HepG2 (cell line): ENCODE measurements around the gene TUBB2B. TPM values are rescaled to one million over a fixed set of nuclear protein-coding genes. Genes with fewer than 3 reads are reported as not detected.

Experiments
- DR1 ChIP-seq: sonication (generic); formaldehyde crosslinking; IDR thresholded peaks from 2 replicates; pipeline ENCODE4 v1.8.0; 2021; ENCODE audit warnings: mild to moderate bottlenecking, missing genetic modification reagents, inconsistent platforms
- KLF12 ChIP-seq: sonication (generic); formaldehyde crosslinking; IDR thresholded peaks from 2 replicates; pipeline ENCODE4 v1.4.0; 2020; ENCODE audit warnings: missing genetic modification reagents, borderline replicate concordance
- KLF13 ChIP-seq: sonication (generic); formaldehyde crosslinking; IDR thresholded peaks from 2 replicates; pipeline ENCODE4 v1.4.0; 2020; ENCODE audit warnings: mild to moderate bottlenecking, missing genetic modification reagents
- MED1 ChIP-seq: sonication (generic); formaldehyde crosslinking; IDR thresholded peaks from 2 replicates; pipeline ENCODE4 v1.4.0; 2020; ENCODE audit warnings: missing genetic modification reagents
- NPAS2 ChIP-seq: sonication (generic); formaldehyde crosslinking; IDR thresholded peaks from 2 replicates; pipeline ENCODE4 v1.8.0; 2022; ENCODE audit warnings: mild to moderate bottlenecking, missing genetic modification reagents, borderline replicate concordance
- PHF20 ChIP-seq: sonication (generic); formaldehyde crosslinking; IDR thresholded peaks from 2 replicates; pipeline ENCODE4 v1.5.0; 2020; ENCODE audit warnings: mild to moderate bottlenecking, missing genetic modification reagents
- RORA ChIP-seq: sonication (generic); formaldehyde crosslinking; IDR thresholded peaks from 2 replicates; pipeline ENCODE4 v1.5.0; 2020; ENCODE audit warnings: mild to moderate bottlenecking, missing genetic modification reagents, moderate library complexity
- SAFB2 ChIP-seq: sonication (generic); formaldehyde crosslinking; IDR thresholded peaks from 2 replicates; pipeline ENCODE4 v1.5.1; 2020; ENCODE audit warnings: missing genetic modification reagents, low read depth, mild to moderate bottlenecking, borderline replicate concordance
- SNRNP70 ChIP-seq: fragments of 200-400 bp; formaldehyde crosslinking; IDR thresholded peaks from 2 replicates; pipeline ENCODE4 v1.6.1; 2017; ENCODE audit warnings: mild to moderate bottlenecking, low read depth, low read length, moderate library complexity
- SOX13 ChIP-seq, 3 experiments: fragments of 450-650 bp in 1 of 3; sonication (generic) in 1 of 3; formaldehyde crosslinking in 1 of 3; IDR thresholded peaks in 2 of 3; conservative IDR thresholded peaks in 1 of 3; 2 replicates each; pipeline versions ENCODE4 v1.5.0 to v1.6.1; 2016 to 2020; ENCODE audit warnings: antibody characterized with exemption in 1 of 3, mild to moderate bottlenecking in 1 of 3, missing compliant biosample characterization in 1 of 3, missing genetic modification reagents in 1 of 3, moderate library complexity in 1 of 3
- SP5 ChIP-seq: IDR thresholded peaks from 2 replicates; pipeline ENCODE4 v1.6.1; 2016; ENCODE audit warnings: low read depth, borderline replicate concordance
- SRF ChIP-seq: IDR thresholded peaks from 2 replicates; pipeline ENCODE4 v1.6.1; 2011; ENCODE audit warnings: mild to moderate bottlenecking, low read depth, low read length, moderate library complexity
- TRIM24 ChIP-seq: sonication (generic); formaldehyde crosslinking; IDR thresholded peaks from 2 replicates; pipeline ENCODE4 v1.8.0; 2022; ENCODE audit warnings: mild to moderate bottlenecking, missing genetic modification reagents
- ZMYM3 ChIP-seq: sonication (generic); formaldehyde crosslinking; IDR thresholded peaks from 2 replicates; pipeline ENCODE4 v1.5.1; 2020; ENCODE audit warnings: mild to moderate bottlenecking, missing genetic modification reagents
- ZNF446 ChIP-seq: sonication (generic); formaldehyde crosslinking; IDR thresholded peaks from 2 replicates; pipeline ENCODE4 v1.5.0; 2020; ENCODE audit warnings: mild to moderate bottlenecking, missing genetic modification reagents
- ZNF460 ChIP-seq: sonication (generic); formaldehyde crosslinking; IDR thresholded peaks from 2 replicates; pipeline ENCODE4 v1.5.1; 2020; ENCODE audit warnings: missing genetic modification reagents, mild to moderate bottlenecking, borderline replicate concordance
- ZNF781 ChIP-seq: sonication (generic); formaldehyde crosslinking; IDR thresholded peaks from 2 replicates; pipeline ENCODE4 v1.5.1; 2020; ENCODE audit warnings: borderline replicate concordance, mild to moderate bottlenecking, missing genetic modification reagents; ENCODE audit errors: not compliant biosample characterization
- ZSCAN25 ChIP-seq: sonication (generic); formaldehyde crosslinking; IDR thresholded peaks from 2 replicates; pipeline ENCODE4 v1.8.0; 2022; ENCODE audit warnings: mild to moderate bottlenecking, missing genetic modification reagents
- ZSCAN29 ChIP-seq: sonication (generic); formaldehyde crosslinking; conservative IDR thresholded peaks from 2 replicates; pipeline ENCODE4 v1.4.0; 2020; ENCODE audit warnings: mild to moderate bottlenecking, missing genetic modification reagents
- polyA plus RNA-seq, 8 experiments: library from polyadenylated mRNA; depleted of rRNA in 3 of 8; stranded (reverse) in 7 of 8; unstranded in 1 of 8; fragments of >200 nt; fragmentation: Illumina TruSeq in 4 of 8; extraction: Trizol in 4 of 8; gene quantifications; 2 replicates each; pipeline versions ENCODE4 v1.2.1 to v1.2.3, GENCODE V29; 2011 to 2016; ENCODE audit warnings: low read depth in 4 of 8, missing spikeins in 1 of 8, mixed read lengths in 1 of 8; ENCODE audit not compliant: insufficient read depth in 1 of 8
- total RNA-seq, 5 experiments: library from RNA; depleted of rRNA; stranded (reverse); fragments of >200 nt; fragmentation: Illumina TruSeq; extraction: Trizol; gene quantifications; 2 replicates each; pipeline ENCODE4 v1.2.3, GENCODE V29; 2016; ENCODE audit warnings: low read depth in 1 of 5
- TF ChIP-seq, protein P1 (sequence below): sonication (generic); formaldehyde crosslinking; IDR thresholded peaks from 2 replicates; pipeline ENCODE4 v1.4.0; 2020; ENCODE audit warnings: missing genetic modification reagents
- TF ChIP-seq, protein P2 (sequence below): IDR thresholded peaks from 2 replicates; pipeline ENCODE4 v1.6.1; 2016
- TF ChIP-seq, protein P3 (sequence below): sonication (generic); formaldehyde crosslinking; IDR thresholded peaks from 2 replicates; pipeline ENCODE4 v1.4.0; 2020; ENCODE audit warnings: mild to moderate bottlenecking, missing genetic modification reagents
- TF ChIP-seq, protein P4 (sequence below): sonication (generic); formaldehyde crosslinking; IDR thresholded peaks from 2 replicates; pipeline ENCODE4 v1.9.0; 2021; ENCODE audit warnings: missing genetic modification reagents, borderline replicate concordance

Gene TUBB2B
- total and polyA plus RNA-seq, 2 of the 13 experiments (the other 11 are each of a cell fraction or from before 2014, with no cell fraction given): 10.3 to 23.6 TPM

DNA sequence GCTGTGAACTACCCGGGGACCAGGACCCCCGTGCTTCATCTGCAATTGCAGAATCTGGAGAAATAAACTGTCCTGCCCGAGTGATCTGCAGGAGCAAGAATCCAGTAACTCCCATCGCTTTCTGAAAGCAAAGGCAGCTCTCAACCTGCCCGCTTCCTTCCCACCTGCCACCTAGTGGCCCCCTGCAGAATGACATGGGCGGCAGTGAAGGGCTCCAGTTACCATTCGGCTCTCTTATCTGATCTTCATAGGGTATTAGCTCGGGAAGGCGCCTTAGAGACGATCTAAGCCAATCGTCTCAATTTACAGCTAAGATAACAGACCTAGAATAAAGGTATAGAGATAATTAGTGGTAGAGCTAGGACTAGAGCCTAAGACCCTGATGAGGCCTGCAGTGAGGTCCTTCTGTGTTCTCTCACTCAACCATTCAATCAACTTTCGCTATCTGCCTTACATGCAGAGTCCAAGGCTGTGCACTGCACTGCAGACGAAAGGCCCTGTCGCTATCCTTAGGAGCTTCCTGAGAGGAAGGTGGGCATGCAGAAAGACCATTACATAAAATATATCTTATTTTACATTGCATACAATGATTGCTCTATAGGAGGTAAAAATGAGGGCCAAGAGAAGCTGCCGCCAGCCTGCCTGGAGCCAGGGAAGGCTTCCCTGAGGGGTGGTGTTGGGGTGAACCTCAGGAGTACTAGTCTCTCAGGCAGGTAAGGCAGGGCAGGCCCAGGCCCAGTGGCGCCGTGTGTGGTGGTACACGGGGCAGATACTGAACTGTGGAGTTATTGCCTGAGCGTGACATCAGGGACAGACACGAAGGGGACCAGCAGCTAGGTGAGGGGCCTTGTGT is 24.2 kb upstream of the TUBB2B start (continued):
- TF ChIP-seq, protein P1, sequence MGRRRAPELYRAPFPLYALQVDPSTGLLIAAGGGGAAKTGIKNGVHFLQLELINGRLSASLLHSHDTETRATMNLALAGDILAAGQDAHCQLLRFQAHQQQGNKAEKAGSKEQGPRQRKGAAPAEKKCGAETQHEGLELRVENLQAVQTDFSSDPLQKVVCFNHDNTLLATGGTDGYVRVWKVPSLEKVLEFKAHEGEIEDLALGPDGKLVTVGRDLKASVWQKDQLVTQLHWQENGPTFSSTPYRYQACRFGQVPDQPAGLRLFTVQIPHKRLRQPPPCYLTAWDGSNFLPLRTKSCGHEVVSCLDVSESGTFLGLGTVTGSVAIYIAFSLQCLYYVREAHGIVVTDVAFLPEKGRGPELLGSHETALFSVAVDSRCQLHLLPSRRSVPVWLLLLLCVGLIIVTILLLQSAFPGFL: no peak
- TF ChIP-seq SNRNP70 (no peak), ZSCAN25 (CRISPR knock-in tag) (no peak), RORA (CRISPR knock-in tag) (no peak), ZNF460 (CRISPR knock-in tag) (no peak), SRF (no peak), ZMYM3 (CRISPR knock-in tag) (0 out of 2 replicates have a peak, but pooled peaks have one; percentile 32), SP5 (no peak), MED1 (CRISPR knock-in tag) (0 out of 2 replicates have a peak, but pooled peaks have one; percentile 28), ZNF446 (CRISPR knock-in tag) (no peak), ZNF781 (CRISPR knock-in tag) (no peak), SAFB2 (CRISPR knock-in tag) (no peak), ZSCAN29 (no peak), PHF20 (no peak), SOX13 (IDR thresholded peaks at IDR 0.05) (0 out of 2 replicates have a peak, but pooled peaks have one; percentile 17), SOX13 (CRISPR knock-in tag; conservative IDR thresholded peaks at IDR 0.05 in 1 of 2, IDR thresholded peaks at IDR 0.05 in 1 of 2) (peak in 1 of 2 experiments; percentile 41; a peak in 2 of 4 replicates), TRIM24 (CRISPR knock-in tag) (no peak), DR1 (no peak), KLF13 (CRISPR knock-in tag) (0 out of 2 replicates have a peak, but pooled peaks have one; percentile 36), NPAS2 (CRISPR knock-in tag) (no peak), KLF12 (CRISPR knock-in tag) (peak; percentile 71; the same call in 1 of the 2 replicates)
- TF ChIP-seq, protein P2, sequence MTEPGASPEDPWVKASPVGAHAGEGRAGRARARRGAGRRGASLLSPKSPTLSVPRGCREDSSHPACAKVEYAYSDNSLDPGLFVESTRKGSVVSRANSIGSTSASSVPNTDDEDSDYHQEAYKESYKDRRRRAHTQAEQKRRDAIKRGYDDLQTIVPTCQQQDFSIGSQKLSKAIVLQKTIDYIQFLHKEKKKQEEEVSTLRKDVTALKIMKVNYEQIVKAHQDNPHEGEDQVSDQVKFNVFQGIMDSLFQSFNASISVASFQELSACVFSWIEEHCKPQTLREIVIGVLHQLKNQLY (CRISPR knock-in tag): 0 out of 2 replicates have a peak, but pooled peaks have one; percentile 36
- TF ChIP-seq, protein P3, sequence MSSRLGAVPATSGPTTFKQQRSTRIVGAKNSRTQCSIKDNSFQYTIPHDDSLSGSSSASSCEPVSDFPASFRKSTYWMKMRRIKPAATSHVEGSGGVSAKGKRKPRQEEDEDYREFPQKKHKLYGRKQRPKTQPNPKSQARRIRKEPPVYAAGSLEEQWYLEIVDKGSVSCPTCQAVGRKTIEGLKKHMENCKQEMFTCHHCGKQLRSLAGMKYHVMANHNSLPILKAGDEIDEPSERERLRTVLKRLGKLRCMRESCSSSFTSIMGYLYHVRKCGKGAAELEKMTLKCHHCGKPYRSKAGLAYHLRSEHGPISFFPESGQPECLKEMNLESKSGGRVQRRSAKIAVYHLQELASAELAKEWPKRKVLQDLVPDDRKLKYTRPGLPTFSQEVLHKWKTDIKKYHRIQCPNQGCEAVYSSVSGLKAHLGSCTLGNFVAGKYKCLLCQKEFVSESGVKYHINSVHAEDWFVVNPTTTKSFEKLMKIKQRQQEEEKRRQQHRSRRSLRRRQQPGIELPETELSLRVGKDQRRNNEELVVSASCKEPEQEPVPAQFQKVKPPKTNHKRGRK (CRISPR knock-in tag): no peak
- TF ChIP-seq, protein P4, sequence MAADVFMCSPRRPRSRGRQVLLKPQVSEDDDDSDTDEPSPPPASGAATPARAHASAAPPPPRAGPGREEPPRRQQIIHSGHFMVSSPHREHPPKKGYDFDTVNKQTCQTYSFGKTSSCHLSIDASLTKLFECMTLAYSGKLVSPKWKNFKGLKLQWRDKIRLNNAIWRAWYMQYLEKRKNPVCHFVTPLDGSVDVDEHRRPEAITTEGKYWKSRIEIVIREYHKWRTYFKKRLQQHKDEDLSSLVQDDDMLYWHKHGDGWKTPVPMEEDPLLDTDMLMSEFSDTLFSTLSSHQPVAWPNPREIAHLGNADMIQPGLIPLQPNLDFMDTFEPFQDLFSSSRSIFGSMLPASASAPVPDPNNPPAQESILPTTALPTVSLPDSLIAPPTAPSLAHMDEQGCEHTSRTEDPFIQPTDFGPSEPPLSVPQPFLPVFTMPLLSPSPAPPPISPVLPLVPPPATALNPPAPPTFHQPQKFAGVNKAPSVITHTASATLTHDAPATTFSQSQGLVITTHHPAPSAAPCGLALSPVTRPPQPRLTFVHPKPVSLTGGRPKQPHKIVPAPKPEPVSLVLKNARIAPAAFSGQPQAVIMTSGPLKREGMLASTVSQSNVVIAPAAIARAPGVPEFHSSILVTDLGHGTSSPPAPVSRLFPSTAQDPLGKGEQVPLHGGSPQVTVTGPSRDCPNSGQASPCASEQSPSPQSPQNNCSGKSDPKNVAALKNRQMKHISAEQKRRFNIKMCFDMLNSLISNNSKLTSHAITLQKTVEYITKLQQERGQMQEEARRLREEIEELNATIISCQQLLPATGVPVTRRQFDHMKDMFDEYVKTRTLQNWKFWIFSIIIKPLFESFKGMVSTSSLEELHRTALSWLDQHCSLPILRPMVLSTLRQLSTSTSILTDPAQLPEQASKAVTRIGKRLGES (CRISPR knock-in tag): no peak
